GM12878 (cell line): ENCODE data around the gene TBCD. TPM values are rescaled to one million over a fixed set of nuclear protein-coding genes. Genes with fewer than 3 reads are reported as not detected.

ENCODE experiments used
- ATAC-seq: fragments of 200-7000 bp; cut with Tn5 transposase; 3 replicates; pipeline ENCODE4 v1.9.1; 2020; ENCODE audit warnings: mild to moderate bottlenecking, moderate library complexity
- BruUV-seq: library from RNA; stranded (reverse); fragments of 400-500 nt; replicated peaks from 2 replicates; lab custom pipeline; 2021; lab: Mats Ljungman, UMichigan
- CTCF ChIA-PET: fragments of 300-600 bp; sonication (Branson Sonifier 250); formaldehyde crosslinking; extraction: SDS; loops from one replicate; lab custom pipeline; 2021; ENCODE audit warnings: inconsistent platforms; lab: Yijun Ruan, JAX
- POLR2A ChIA-PET: fragments of 350-600 bp; formaldehyde crosslinking; extraction: SDS; loops from one replicate; lab custom pipeline; 2021; ENCODE audit warnings: inconsistent platforms; lab: Charles Lee
- RAD21 ChIA-PET: fragments of 300-600 bp; sonication (Branson Sonifier 250); formaldehyde crosslinking; loops from one replicate; lab custom pipeline; 2023; ENCODE audit warnings: antibody characterized with exemption; ENCODE audit not compliant: unreplicated experiment; lab: Charles Lee
- SMC1A ChIA-PET: fragments of 300-600 bp; sonication (Branson Sonifier 250); formaldehyde crosslinking; loops from one replicate; lab custom pipeline; 2023; ENCODE audit not compliant: unreplicated experiment, uncharacterized antibody; lab: Charles Lee
- DNase-seq: peaks from one replicate; pipeline ENCODE4 v3.0.0-alpha.2; 2011; ENCODE audit warnings: low read depth, low spot score
- FAIRE-seq: peaks from 3 replicates; lab custom pipeline; 2011; peaks lifted over from hg19 to GRCh38; lab: Jason Lieb, UNC
- H2AFZ ChIP-seq: 2 replicates; pipeline ENCODE4 v1.6.0; 2011; ENCODE audit warnings: low read depth, low read length, control low read depth; ENCODE audit not compliant: control insufficient read depth
- H3K27ac ChIP-seq: 2 replicates; pipeline ENCODE4 v1.5.1; 2011; ENCODE audit warnings: control low read depth; ENCODE audit not compliant: control insufficient read depth, insufficient read depth
- H3K27me3 ChIP-seq, 2 experiments: replicated peaks in 1 of 2; 2 replicates each; pipeline versions ENCODE4 v1.6.0 to v1.6.1; 2011; ENCODE audit warnings: low read length in 1 of 2; ENCODE audit not compliant: control insufficient read depth in 2 of 2, insufficient read depth in 2 of 2
- H3K36me3 ChIP-seq, 2 experiments: 2 replicates each; pipeline ENCODE4 v1.5.1; 2011; ENCODE audit warnings: low read length in 1 of 2; ENCODE audit not compliant: control insufficient read depth in 2 of 2, insufficient read depth in 2 of 2
- H3K4me1 ChIP-seq: 2 replicates; pipeline ENCODE4 v1.6.1; 2011; ENCODE audit warnings: mild to moderate bottlenecking, low read length, moderate library complexity, mixed read lengths; ENCODE audit not compliant: control insufficient read depth, insufficient read depth
- H3K4me2 ChIP-seq: 2 replicates; pipeline ENCODE4 v1.6.0; 2011; ENCODE audit warnings: control low read depth; ENCODE audit not compliant: control insufficient read depth, insufficient read depth
- H3K4me3 ChIP-seq: fragments of 200-600 bp; sonication (generic); 2 replicates; pipeline ENCODE4 v1.5.1; 2016
- H3K79me2 ChIP-seq: 2 replicates; pipeline ENCODE4 v1.6.0; 2011; ENCODE audit warnings: low read length; ENCODE audit not compliant: control insufficient read depth, insufficient read depth
- H3K9ac ChIP-seq: 2 replicates; pipeline ENCODE4 v1.8.0; 2011; ENCODE audit warnings: low read length, control low read depth, mixed read lengths; ENCODE audit not compliant: control insufficient read depth, insufficient read depth
- H3K9me3 ChIP-seq: replicated peaks from 3 replicates; pipeline ENCODE4 v1.5.1; 2011; ENCODE audit warnings: mild to moderate bottlenecking, low read length; ENCODE audit not compliant: control insufficient read depth, insufficient read depth
- H4K20me1 ChIP-seq: 2 replicates; pipeline ENCODE4 v1.6.0; 2011; ENCODE audit not compliant: control insufficient read depth, insufficient read depth
- FOS ChIP-seq: IDR thresholded peaks from 3 replicates; pipeline ENCODE4 v1.6.1; 2011; ENCODE audit warnings: borderline replicate concordance; ENCODE audit not compliant: insufficient read length; ENCODE audit errors: extremely low read depth
- NKRF ChIP-seq: fragments of 450-650 bp; conservative IDR thresholded peaks from 2 replicates; pipeline ENCODE4 v1.6.1; 2017; ENCODE audit warnings: mild to moderate bottlenecking, moderate library complexity
- ZBTB33 ChIP-seq: fragments of 450-650 bp; IDR thresholded peaks from 2 replicates; pipeline ENCODE4 v1.6.1; 2017; ENCODE audit warnings: mild to moderate bottlenecking
- WGBS: methylation state at CpG from one replicate; pipeline ENCODE4 v1.1.6; 2016; ENCODE audit warnings: low lambda C conversion rate; ENCODE audit not compliant: insufficient replicate concordance, insufficient coverage; ENCODE audit errors: missing lambda C conversion rate; 5-methylcytosine and 5-hydroxymethylcytosine counted together
- in situ Hi-C: fragments of 300-500 bp; cut with MboI; formaldehyde crosslinking; loops from 9 replicates; pipeline ENCODE4 v1.14.3; 2018; ENCODE audit warnings: mixed read lengths
- intact Hi-C: fragments of 100-400 bp; cut with micrococcal nuclease; formaldehyde crosslinking; loops from one replicate; pipeline ENCODE4 v1.14.2; 2022; ENCODE audit not compliant: unreplicated experiment
- polyA plus RNA-seq, 11 experiments: library from polyadenylated mRNA; depleted of rRNA in 4 of 11; unstranded in 6 of 11; stranded (reverse) in 5 of 11; fragments of >200 nt; fragmentation: Nextera tagmentation in 4 of 11; fragmentation: Illumina TruSeq in 1 of 11; extraction: Ambion mirVana in 4 of 11; extraction: Trizol in 1 of 11; gene quantifications; 1 replicate in 1 of 11; 2 replicates in 10 of 11; pipeline versions ENCODE4 v1.2.1 to v1.2.3, GENCODE V29; 2011 to 2016; ENCODE audit warnings: inconsistent platforms in 2 of 11, missing spikeins in 2 of 11, low read depth in 1 of 11
- total RNA-seq, 4 experiments: library from RNA; depleted of rRNA in 3 of 4; stranded (reverse); fragments of >200 nt in 3 of 4; fragmentation: Illumina TruSeq in 1 of 4; extraction: Trizol in 1 of 4; gene quantifications; 2 replicates each; pipeline versions ENCODE4 v1.2.1 to v1.2.3, GENCODE V29; 2013 to 2021

The TBCD gene
- total and polyA plus RNA-seq, 10 of the 15 experiments (the other 5 are each of a cell fraction or from before 2014, with no cell fraction given): 10.3 to 114 (median 52.4) TPM

GRCh38 chr17:82807101-82807500 is 55.2 kb downstream of the TBCD start (continued):
- TF ChIP-seq ZBTB33 (no peak), FOS (no peak)

- Histone ChIP-seq H3K27me3 (no peaks in the 10 kb centered on the region), H3K4me3 (no peak overlapping the region), H4K20me1 (no peaks in the 10 kb centered on the region), H3K9ac (no peak overlapping the region), H3K27ac (no peak overlapping the region), H2AFZ (no peak overlapping the region), H3K79me2 (no peaks in the 10 kb centered on the region), H3K9me3 (no peaks in the 10 kb centered on the region), H3K4me1 (no peaks in the 10 kb centered on the region), H3K4me2 (no peak overlapping the region), H3K36me3 (peaks cover 0 to 4% of the 10 kb centered on the region in 2 experiments; a peak in 2 of 4 replicates)
- ATAC-seq: no peak
- 98% methylated on average over 21 of the region's 21 CpGs for WGBS
- no peak for DNase-seq
- ChIA-PET RAD21 (no interaction called here), SMC1A (no interaction called here), POLR2A (no interaction called here), CTCF (no interaction called here)
- intact Hi-C loops (no loop called here), in situ Hi-C loops (no loop called here)
- TF ChIP-seq NKRF: no peak
- FAIRE-seq: no peak
- no TSS peak for BruUV-seq
Measured at GRCh38 chr17:82807562-82807961, 55.7 kb downstream of the TBCD start.
